Measurements from ENCODE around the gene EED.
A peak's percentile ranks its signal among the peaks of the same experiment; 100 is the strongest.
"Not testable (repeated sequence)": the region's sequence is repeated elsewhere in the genome, so short reads cannot be mapped to it uniquely, and the experiment has no call there.

EED gene

GRCh38 chr11:86219311-86220193 lies 25.0 kb upstream of the EED start:
- no peak for DNase-seq (ENCODE audit: low spot score)

- no peak for DNase-seq (ENCODE audit: low spot score)
These were observed 23.9 kb upstream of the EED start for GRCh38 chr11:86220653-86221052.

GRCh38 chr11:86222081-86222480 lies 22.5 kb upstream of the EED start:
- DNase-seq (ENCODE audit: low spot score) = no peak

- not testable (repeated sequence) for DNase-seq (ENCODE audit: low spot score)
These were observed 20.0 kb upstream of the EED start for GRCh38 chr11:86224575-86224974.

GRCh38 chr11:86225344-86225743 lies 19.2 kb upstream of the EED start:
- not testable (repeated sequence) for DNase-seq (ENCODE audit: low spot score)

- no peak for DNase-seq (ENCODE audit: low spot score)
These were observed 16.1 kb upstream of the EED start for GRCh38 chr11:86228269-86229038.

GRCh38 chr11:86229039-86229330 lies 15.6 kb upstream of the EED start:
- not testable (repeated sequence) for DNase-seq (ENCODE audit: low spot score)

- DNase-seq (ENCODE audit: low spot score) = no peak
These were observed 14.3 kb upstream of the EED start for GRCh38 chr11:86230179-86230804.

- DNase-seq (ENCODE audit: low spot score) = no peak
These were observed 13.6 kb upstream of the EED start for GRCh38 chr11:86230921-86231434.

GRCh38 chr11:86232556-86232955 lies 12.0 kb upstream of the EED start:
- no peak for DNase-seq (ENCODE audit: low spot score)

- no peak for DNase-seq (ENCODE audit: low spot score)
These were observed 9.6 kb upstream of the EED start for GRCh38 chr11:86234831-86235461.

- no peak for DNase-seq (ENCODE audit: low spot score)
These were observed 7.2 kb upstream of the EED start for GRCh38 chr11:86237267-86237804.

GRCh38 chr11:86240164-86240563 lies 4.4 kb upstream of the EED start:
- DNase-seq (ENCODE audit: low spot score) = no peak

GRCh38 chr11:86241956-86242535 lies 2.5 kb upstream of the EED start:
- DNase-seq (ENCODE audit: low spot score) = no peak

GRCh38 chr11:86243396-86243795 lies 1.2 kb upstream of the EED start:
- no peak for DNase-seq (ENCODE audit: low spot score)

- DNase-seq (ENCODE audit: low spot score) = peak; percentile 92
These were observed 461 bp upstream of the EED start for GRCh38 chr11:86244063-86244521.

GRCh38 chr11:86245369-86246292 lies 1.1 kb downstream of the EED start:
- DNase-seq (ENCODE audit: low spot score) = peak; percentile 11

- no peak for DNase-seq (ENCODE audit: low spot score)
These were observed 1.7 kb downstream of the EED start for GRCh38 chr11:86246293-86246675.

GRCh38 chr11:86247608-86248007 lies 3.1 kb downstream of the EED start:
- DNase-seq (ENCODE audit: low spot score) = no peak

GRCh38 chr11:86248609-86249008 lies 4.1 kb downstream of the EED start:
- no peak for DNase-seq (ENCODE audit: low spot score)
